NCI-H748 treated with DMSO at 0.1 percent for 48 hours (cell line): ENCODE data around the gene C5orf63.
A peak's percentile ranks its signal among the peaks of the same experiment; 100 is the strongest.
"Not testable (repeated sequence)": the region's sequence is repeated elsewhere in the genome, so short reads cannot be mapped to it uniquely, and the experiment has no call there.

Experiments
- DNase-seq: peaks from one replicate; lab custom pipeline; 2025; lab: John Stamatoyannopoulos, UW

The C5orf63 gene

DNA sequence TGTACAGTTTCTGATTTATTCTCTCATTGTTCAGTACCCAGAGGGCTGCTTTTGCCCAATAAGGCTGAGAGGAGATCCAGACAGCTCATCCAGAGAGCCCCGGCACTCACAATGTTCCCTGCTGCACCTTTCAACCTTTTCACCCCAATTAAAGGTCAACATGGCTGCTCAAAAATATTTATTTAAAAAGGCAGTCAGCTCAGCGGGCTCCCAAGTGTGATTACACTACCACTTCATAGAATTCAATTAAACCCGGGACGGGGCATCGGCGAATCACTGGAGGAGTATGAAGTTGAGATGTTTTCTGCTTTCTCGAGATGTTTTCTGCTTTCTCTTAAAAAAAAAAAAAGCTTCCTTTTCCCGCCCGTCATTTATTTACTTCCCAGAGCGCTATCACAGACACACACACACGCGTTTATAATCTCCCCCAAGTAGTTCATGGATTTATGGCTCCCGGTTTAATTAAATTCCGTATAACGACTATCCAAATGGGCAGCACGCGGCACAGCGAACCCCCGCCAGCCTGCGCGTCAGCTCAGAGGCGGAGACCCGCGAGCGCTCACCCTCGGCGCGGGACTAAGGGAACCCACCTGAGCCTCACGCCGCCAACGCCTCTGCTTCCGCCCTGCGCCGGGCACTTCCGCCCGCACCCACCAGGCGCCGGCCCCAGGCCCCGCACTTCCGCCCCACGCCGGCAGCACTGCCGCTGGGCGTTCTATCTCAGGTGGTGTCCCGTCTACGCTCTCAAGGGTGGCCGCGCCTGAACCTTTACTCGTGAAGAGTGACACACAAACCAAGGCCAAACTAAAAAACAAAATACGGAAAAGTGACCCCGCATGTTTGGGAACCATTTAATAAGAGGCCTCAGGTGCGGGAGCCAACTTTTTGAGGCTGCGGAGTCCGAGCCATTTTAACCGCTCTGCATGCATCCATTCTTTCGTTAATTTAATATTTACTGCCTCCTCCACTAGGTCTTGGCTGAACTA lies at the start of gene C5orf63:
TSS of gene C5orf63 (minus strand) at position 642 of the 986 bp plus-strand sequence. CDS start 14,507 bp downstream, outside the sequence.
- no peak for DNase-seq

DNA sequence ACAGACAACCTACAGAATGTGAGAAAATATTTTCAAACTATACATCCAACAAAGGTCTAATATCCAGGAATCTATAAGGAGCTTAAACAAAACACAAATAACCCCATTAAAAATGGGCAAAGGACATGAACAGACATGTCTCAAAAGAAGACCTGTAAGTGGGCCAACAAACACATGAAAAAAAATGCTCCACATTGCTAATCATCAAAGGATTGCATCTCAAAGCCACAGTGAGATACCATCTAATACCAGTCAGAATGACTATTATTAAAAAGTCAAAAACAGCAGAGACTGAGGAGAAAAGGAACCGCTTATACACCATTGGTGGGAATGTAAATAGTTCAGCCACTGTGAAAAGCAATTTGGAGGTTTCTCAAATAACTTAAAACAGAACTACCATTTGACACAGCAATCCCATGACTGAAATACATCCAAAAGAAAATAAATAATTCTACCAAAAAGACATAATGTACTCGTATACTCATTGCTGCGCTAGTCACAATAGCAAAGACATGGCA lies 39.1 kb upstream of the C5orf63 start:
- no peak for DNase-seq

DNA sequence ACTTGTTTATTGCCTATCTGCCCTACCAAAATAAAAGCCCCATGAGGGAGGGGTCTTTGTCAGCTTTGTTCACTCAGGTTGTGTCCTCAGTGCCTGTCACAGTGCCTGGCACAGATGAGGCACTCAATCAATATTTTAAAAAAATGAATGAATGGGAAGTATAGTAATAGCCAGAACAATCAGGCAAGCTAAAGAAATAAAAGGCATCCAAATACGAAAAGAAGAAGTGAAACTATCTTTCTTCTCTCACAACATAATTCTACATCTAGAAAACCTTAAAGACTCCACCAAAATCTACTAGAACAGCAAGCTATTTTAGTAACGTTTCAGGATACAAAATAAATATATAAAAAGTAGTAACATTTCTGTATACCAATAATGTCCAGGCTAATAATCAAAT lies 37.8 kb upstream of the C5orf63 start:
- DNase-seq, result no peak

DNA sequence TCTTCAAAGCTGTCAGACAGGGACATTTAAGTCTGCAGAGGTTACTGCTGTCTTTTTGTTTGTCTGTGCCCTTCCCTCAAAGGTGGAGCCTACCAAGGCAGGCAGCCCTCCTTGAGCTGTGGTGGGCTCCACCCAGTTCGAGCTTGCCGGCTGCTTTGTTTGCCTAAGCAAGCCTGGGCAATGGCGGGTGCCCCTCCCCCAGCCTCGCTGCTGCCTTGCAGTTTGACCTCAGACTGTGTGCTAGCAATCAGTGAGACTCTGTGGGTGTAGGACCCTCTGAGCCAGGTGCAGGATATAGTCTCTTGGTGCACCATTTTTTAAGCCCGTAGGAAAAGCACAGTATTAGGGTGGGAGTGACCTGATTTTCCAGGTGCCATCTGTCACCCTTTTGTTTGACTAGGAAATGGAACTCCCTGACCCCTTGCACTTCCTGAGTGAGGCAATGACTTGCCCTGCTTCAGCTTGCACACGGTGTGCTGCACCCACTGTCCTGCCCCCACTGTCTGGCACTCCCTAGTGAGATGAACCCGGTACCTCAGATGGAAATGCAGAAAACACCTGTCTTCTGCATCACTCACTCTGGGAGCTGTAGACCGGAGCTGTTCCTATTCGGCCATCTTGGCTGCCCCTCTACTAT lies 35.4 kb upstream of the C5orf63 start:
- not testable (repeated sequence) for DNase-seq

DNA sequence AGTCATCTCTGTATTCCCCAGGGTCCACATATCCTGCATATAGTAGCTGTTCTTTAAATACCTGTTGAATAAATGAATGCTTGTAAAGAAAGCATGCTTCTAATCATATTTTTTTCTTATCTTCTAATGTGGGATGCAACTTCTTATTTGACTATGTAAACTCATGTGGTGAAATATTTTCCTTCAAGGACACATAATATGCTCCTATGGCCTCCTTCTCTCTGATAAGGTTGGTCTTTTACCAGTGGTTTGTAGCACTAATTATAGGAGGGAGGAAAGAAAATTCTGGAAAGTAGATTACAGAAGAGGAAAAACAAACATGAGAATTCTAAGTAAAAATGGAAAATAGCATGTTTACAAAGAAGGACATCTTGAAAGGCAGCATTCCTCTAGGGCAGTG lies 28.6 kb upstream of the C5orf63 start:
- no peak for DNase-seq

DNA sequence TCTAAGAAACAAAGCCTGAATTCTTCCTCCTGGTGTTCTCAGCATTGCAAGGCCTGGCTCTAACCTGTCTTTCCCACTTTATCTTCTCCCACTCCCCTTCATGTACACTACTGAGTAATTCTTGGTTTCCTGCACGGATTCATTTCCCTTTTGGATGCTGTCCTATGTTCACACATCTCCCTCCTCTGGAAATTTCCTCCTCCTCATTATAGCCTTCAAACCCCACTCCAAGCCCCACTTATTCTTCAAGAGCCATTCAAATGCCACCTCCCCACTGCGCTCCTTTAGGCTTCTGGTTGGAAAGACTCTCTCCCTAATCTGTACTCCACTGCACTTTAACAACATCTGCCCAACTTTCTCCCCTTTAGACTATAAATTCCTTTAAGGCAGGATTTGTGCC lies 28.2 kb upstream of the C5orf63 start:
- no peak for DNase-seq

DNA sequence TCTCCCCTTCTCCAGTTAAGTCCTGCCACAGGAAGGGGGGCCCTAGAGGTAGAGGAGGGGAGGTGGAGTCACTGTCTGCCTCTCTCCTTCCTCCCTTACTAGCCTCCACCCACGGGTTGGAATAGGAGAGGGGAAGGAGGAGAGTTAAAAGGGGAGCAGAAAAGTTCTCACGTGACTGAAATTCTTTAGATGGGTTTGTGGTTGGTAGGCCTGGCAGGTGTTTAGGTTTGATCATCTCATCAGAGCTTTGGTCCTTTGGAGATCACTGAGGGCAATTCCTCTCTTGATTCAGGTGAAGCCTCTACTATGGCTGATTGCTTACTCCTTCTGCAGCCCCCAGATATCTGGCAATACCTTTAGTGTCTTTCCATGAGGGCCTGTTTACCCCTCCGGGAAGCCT lies 24.9 kb upstream of the C5orf63 start:
- DNase-seq, result no peak

DNA sequence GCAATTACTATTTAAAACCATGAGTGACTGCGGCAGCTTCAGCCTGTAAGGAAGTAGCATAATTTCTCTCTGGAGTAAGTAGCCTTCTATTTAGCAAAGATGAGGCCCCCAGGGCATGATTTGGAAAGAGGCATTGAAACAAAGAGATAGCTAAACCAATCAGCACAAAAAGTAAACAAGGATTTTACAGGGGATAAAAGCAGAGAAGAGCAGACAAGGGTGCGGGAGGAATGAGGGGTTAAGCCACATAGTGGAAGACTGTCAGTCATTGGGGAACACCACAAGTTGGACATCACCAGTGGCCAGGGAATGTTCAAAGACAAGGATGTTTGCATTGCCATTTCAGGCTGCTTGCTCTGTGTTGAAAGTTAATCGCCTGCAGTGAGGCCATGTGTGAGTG lies 24.0 kb upstream of the C5orf63 start:
- DNase-seq, result peak; percentile 55

DNA sequence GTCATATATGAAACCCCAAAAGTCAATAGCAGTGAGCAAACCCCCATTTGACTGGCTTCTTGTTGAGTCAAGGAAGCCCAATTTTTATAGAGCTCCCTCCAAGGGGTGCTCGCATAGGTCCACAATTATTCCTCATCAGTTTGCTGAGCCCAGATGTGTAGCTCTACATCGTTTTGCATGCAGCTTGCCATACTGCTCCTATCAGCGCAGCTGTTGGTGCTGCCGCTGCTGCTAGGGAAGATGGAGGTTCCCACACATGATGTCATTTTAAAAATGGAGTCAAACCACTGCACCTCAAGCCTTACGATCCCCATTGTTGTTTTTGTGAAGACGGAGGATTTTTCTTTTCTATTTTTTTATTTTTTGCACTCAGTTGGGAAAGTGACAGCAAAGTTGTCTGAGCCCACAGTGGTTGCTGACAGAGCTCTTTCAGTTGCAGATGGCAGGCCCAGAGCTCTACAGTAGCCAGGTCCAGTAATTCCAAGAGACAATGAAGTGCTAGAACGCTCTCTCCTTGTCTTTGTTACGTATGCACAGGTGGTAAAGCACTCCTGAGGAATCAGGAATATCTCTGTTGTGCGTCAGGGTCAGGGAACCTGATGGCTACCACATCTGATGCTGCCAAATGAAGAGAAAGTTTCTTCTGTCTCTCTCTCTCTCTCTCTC lies 23.2 kb upstream of the C5orf63 start:
- no peak for DNase-seq

DNA sequence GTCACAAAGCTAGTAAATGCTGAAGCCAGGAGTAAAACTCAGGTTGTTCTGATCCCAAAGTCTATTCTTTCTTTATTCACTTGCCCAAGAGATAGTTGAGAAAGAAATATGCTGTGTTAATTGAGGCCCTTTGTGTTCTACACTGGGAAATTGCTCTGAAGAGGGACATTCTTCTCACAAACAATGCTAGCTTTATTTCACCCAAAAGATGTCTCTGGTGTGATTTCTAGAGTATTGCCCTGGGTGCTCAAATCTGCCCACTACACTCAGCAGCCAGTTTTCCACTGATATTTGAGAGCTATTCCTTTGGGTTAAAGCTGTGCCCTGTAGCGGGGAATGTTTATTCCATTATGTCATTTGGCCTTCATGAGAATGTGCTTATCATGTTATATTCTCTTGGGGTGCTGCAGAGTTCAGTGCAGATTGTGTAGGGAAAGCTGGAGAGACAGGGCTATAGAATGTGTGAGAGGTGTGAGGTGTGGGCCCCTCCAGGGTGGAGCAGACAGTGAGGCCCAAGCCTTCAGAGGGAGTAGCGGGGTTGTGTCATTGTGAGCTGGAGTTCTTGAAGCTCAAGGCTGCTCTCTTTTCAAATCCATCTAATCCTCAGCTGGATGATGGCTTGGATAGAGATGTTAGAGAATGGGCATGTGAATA lies 21.0 kb upstream of the C5orf63 start:
- no peak for DNase-seq

DNA sequence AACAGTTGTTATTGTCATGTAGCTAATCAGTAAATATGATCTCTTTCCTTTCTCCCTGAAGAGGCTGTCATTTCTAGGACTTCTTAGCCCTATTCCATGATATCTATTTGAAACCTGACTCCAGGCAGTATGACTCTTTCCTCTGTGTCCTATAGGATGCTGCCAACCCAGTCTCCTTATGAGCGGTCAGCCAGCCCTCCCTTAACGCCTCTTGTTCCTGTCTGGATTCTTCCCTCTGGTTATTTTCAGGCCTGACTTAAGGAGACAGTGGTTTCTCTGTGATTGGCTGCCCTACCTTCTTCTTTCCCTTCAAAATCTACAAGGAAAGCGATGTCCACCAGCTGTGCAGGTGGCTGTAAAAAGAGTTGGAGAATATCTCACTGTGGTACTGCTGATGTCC lies 19.4 kb upstream of the C5orf63 start:
- DNase-seq, result no peak

DNA sequence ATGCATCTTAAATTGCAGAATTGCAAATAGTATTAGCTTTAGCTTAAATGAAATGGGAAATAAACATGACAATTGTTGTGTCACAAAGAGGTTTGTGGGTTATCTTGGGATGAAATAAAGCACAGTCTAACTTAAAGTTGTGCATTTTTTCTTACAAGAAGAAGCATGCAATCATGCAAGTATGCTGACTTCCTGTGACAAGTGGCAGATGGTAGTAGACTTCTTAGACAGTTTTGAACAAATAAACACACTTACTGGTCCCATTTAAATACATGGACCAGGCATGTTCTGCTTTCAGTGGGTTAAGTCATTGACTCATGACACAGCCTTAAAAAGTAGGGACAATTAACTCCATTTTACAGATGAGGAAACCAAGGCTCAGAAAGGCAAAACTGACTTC lies 15.9 kb upstream of the C5orf63 start:
- no peak for DNase-seq

DNA sequence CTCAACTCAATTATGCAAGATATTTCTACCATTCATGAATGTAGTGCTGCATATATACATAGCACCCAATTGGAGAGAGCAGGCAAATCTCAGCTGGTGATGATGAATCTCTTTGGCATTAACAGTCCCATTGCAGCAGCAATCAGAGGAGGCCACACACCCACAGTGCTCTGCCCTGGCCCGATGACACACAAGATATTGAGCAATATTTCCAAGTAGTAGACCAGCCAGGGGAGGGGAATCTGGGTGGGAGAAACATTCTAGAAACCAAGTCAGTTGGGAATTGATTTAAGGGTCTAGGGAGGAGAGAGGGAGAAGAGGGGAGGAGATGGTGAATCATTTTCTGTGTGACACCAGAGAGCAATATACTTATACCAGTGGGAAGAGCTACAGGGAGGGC lies 14.9 kb upstream of the C5orf63 start:
- DNase-seq, result no peak

DNA sequence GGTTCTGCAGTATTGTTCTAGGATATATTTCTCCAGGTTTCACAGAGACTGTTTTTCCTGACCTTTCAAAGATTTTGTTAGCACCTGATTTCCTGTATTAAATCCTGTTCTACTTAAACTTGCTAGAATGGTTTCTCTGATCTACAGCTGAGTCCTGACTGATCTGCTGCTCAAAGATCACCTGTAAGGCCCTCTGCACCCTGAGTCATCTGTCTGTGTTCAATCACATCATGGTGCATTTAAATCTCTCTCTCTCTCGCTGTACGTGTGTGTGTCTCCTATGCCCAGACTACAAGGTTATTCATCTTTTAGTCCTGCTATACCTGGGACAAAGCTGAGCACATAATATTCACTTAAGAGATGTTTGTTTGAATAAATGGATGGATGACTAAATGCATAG lies 13.3 kb upstream of the C5orf63 start:
- no peak for DNase-seq

DNA sequence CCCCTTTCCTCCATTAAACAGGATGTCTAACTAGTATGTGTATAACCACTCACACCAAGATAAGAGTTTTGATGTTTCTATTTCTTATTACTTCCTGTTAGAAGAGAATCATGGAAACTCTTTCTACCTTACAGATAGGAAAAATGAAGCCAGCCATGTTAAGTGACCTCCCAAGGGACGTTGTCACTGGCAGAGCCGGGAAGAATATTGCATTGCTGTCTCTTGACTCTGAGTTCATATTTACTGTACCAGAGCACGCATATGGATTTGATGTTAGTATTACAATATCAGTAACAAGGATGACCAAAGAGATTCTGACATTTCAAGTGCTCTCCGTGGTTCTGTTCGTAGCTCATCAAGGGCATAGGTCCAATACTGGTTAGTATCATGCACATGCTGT lies 12.5 kb upstream of the C5orf63 start:
- DNase-seq, result no peak

DNA sequence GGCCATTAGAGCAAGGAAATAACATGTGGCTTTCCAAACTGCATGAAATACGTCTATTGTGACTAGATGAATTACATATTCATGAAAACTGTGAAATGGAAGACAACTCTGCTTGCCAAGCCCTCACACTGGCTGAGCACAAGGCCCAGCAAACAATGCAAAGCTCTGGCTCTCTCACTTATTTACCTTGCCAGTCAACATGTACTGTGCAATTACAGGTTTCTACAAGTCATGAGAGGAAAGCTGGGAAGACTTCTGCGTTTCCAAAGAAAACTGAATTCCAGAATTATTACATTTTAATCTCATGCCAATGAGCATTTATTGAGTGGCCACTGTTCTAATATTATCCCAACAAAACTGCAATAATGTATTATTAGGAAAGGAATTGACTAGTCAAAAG lies 12.1 kb upstream of the C5orf63 start:
- DNase-seq, result no peak

DNA sequence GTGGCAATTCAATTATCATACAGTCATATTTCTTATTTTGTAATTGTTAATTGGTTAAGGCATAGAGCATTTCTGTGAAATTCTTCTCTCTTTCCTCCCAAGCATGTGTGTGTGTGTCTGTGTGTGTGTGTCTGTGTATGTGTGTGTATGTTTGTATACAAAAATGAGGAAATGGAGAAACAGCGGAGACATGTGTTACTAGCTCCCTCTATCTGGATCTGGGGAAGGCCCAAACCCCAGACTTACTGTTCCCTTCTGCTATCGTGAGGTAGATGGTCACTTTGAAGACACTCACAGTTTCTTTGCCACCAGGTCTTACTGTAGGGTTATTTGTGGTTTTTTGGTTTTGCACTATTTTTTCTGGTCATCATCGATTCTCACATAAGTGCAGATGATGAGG lies 11.4 kb upstream of the C5orf63 start:
- DNase-seq, result no peak

DNA sequence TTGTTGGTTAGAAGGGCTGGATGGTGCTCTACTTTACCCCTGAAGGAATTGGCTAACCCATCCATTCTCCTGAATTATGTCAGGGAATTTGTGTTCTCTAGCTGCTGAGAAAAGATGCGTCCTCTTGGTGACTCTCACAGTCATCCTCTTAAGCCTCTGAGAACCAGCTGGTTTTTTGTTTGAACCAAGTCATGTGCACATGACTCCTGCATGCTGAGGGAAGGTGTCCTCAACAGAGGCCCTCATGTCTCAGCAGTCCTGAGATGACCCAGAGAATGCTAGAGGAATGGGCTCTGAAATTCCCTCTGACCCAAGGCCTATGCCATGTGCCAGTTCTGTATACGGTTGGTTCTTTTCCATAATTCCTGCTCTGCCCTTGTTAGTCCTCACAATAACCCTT lies 10.4 kb upstream of the C5orf63 start:
- no peak for DNase-seq

DNA sequence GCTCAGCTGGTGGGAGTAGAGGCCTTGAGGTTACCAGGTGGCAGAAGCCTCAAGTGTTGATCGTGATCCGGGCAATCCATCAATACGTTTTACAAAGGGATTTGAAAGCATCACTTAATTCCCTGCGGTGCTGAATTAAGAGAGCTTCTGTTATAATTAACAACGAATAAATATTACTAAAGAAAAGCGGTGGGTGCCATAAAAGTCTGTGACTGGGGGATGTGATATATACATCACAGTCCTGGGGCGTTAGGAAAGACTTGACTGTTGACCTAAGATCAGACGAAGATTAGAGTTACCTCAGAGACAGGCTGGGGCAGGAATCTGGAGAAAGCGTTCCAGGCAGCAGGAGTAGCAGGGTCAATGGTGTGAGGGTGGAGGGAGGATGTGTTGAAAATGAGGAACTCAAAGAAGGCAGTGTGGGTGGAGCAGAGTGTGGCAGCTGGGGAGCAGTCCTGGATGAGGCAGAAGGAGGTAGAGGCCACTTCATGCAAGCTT lies 6.7 kb upstream of the C5orf63 start:
- DNase-seq, result peak; percentile 97

DNA sequence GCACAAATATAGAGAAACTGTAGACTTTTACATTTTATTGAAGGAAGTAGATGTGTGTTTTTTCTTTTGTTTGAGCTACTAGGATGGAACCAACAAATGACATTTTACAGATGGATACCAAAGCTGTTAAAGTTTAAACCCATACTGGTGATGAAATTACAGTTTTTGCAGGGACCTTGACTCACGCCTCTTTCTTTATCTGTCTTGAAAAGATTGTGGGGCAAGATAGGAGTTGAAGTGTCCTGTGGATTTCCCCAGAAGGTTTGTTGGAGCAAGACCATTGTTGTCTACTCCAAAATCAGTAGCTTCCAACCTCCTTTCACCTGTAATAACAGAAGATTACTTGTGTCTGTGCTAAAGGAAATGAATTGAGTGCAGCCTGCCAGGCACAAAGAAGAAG lies 4.1 kb upstream of the C5orf63 start:
- DNase-seq, result no peak

DNA sequence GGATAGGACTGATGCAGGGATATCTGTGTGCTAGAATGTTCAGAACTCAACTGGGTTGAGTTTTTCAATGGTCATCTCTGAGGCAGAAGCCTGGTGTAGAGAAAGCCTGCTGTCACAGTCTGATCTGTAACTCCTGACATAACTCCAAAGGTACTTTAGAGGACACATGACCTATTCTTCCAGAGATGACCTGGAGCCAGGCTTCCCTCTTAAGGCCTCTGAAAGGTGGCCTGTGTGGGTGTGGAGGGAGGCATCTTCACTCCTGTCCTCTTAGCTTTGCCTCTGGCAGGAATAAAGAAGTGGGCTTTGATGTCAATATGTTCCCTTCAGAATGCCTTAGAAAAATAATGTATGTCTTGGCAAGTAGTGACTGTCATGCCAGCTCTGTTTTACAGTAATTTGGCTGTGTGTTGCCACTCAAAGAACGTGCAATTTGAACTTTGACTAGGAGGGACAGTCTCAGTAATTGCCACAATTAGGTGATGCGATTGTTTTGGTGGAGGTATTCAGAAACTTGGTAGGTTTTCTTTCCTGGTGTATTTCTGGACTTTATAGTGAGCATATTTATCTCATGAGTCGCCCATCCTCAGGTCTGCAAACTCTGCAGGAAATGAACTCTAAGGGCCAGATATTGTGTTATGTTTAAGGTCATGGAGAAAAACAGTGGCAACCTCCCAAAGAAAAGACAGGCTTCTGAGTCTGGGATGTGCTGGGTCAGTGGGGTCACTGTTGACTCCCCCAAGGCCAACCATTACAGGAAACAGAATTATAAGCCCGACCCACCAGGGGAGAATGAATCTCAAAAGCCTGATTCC lies 3.2 kb upstream of the C5orf63 start:
- no peak for DNase-seq
